OCI-LY7 (cell line): ENCODE data around the gene KCNN1. TPM values are rescaled to one million over a fixed set of nuclear protein-coding genes. Genes with fewer than 3 reads are reported as not detected.

Experiments
- BruUV-seq: library from RNA; stranded (reverse); fragments of 400-500 nt; replicated peaks from 2 replicates; lab custom pipeline; 2021; lab: Mats Ljungman, UMichigan
- CTCF ChIA-PET: fragments of 300-600 bp; sonication (Branson Sonifier 250); formaldehyde crosslinking; loops from one replicate; lab custom pipeline; 2022; ENCODE audit warnings: antibody characterized with exemption; ENCODE audit not compliant: unreplicated experiment; lab: Charles Lee
- POLR2A ChIA-PET: fragments of 300-600 bp; sonication (Branson Sonifier 250); formaldehyde crosslinking; loops from one replicate; lab custom pipeline; 2022; ENCODE audit warnings: antibody characterized with exemption; lab: Charles Lee
- DNase-seq: peaks from one replicate; pipeline ENCODE4 v3.0.0-alpha.2; 2015; ENCODE audit warnings: low spot score
- H2AFZ ChIP-seq: fragments of 200-600 bp; sonication (generic), shearing (Covaris generic); 2 replicates; pipeline ENCODE4 v1.6.1; 2014; ENCODE audit warnings: mild to moderate bottlenecking, antibody characterized with exemption, low read length, moderate library complexity
- H3K27ac ChIP-seq: fragments of 200-600 bp; sonication (generic); 2 replicates; pipeline ENCODE4 v1.5.1; 2014; ENCODE audit warnings: mixed run types, low read depth, mild to moderate bottlenecking, moderate library complexity, low read length, inconsistent platforms; ENCODE audit not compliant: poor library complexity, severe bottlenecking
- H3K36me3 ChIP-seq: fragments of 200-600 bp; sonication (generic); 2 replicates; pipeline ENCODE4 v1.6.1; 2014; ENCODE audit warnings: mild to moderate bottlenecking, antibody characterized with exemption, low read length, moderate library complexity, mixed read lengths; ENCODE audit not compliant: insufficient read depth
- H3K4me1 ChIP-seq: fragments of 200-600 bp; sonication (generic); 2 replicates; pipeline ENCODE4 v1.5.1; 2014; ENCODE audit warnings: mild to moderate bottlenecking, low read length; ENCODE audit not compliant: insufficient read depth, poor library complexity, severe bottlenecking
- H3K4me2 ChIP-seq: fragments of 200-600 bp; sonication (generic); 2 replicates; pipeline ENCODE4 v1.6.1; 2014; ENCODE audit warnings: mild to moderate bottlenecking, low read length
- H3K4me3 ChIP-seq: fragments of 200-600 bp; sonication (generic); 2 replicates; pipeline ENCODE4 v1.5.1; 2014; ENCODE audit warnings: mild to moderate bottlenecking, low read depth, low read length; ENCODE audit not compliant: poor library complexity, severe bottlenecking
- H3K79me2 ChIP-seq: fragments of 200-600 bp; sonication (generic); 2 replicates; pipeline ENCODE4 v1.6.1; 2016; ENCODE audit warnings: low read depth, mild to moderate bottlenecking, low read length, moderate library complexity, mixed read lengths; ENCODE audit not compliant: insufficient read depth
- H3K9me2 ChIP-seq: fragments of 200-600 bp; sonication (generic); 2 replicates; pipeline ENCODE4 v1.6.1; 2016; ENCODE audit warnings: mild to moderate bottlenecking, low read length, mixed read lengths; ENCODE audit not compliant: insufficient read depth
- H3K9me3 ChIP-seq: fragments of 200-600 bp; sonication (generic); 2 replicates; pipeline ENCODE4 v1.6.1; 2014; ENCODE audit warnings: mild to moderate bottlenecking, mixed run types, low read length, mixed read lengths
- H4K20me1 ChIP-seq: fragments of 200-600 bp; sonication (generic); 2 replicates; pipeline ENCODE4 v1.6.1; 2014; ENCODE audit warnings: mild to moderate bottlenecking, antibody characterized with exemption, low read length, moderate library complexity, mixed read lengths; ENCODE audit not compliant: insufficient read depth
- EZH2phosphoT487 ChIP-seq: fragments of 200-600 bp; sonication (generic); IDR thresholded peaks from 2 replicates; pipeline ENCODE4 v1.6.1; 2018; ENCODE audit warnings: low read depth, borderline replicate concordance, mild to moderate bottlenecking, mixed run types, antibody characterized with exemption, low read length, moderate library complexity, mixed read lengths
- intact Hi-C: fragments of 100-400 bp; cut with micrococcal nuclease; formaldehyde crosslinking; loops from one replicate; pipeline ENCODE4 v1.10.0; 2022; ENCODE audit not compliant: unreplicated experiment
- total RNA-seq, 2 experiments: library from RNA; depleted of rRNA in 1 of 2; stranded (reverse); fragments of >200 nt in 1 of 2; shearing (Covaris generic) in 1 of 2; gene quantifications; 2 replicates each; pipeline ENCODE4 v1.2.3, GENCODE V29; 2014 to 2022
- TF ChIP-seq, protein P1 (sequence below): fragments of 200-600 bp; sonication (generic); conservative IDR thresholded peaks from 2 replicates; pipeline ENCODE4 v1.5.1; 2014; ENCODE audit warnings: mild to moderate bottlenecking, antibody characterized with exemption, low read length, moderate library complexity, mixed read lengths

Gene KCNN1
- total RNA-seq, 2 experiments from 2014 or later, result 0.57 to 1.1 TPM

- Histone ChIP-seq H3K4me2 (no peak overlapping the region), H3K9me3 (no peaks in the 10 kb centered on the region), H3K9me2 (no peaks in the 10 kb centered on the region), H3K4me1 (peaks cover 10% of the 10 kb centered on the region), H3K4me3 (no peak overlapping the region), H3K27ac (no peak overlapping the region), H2AFZ (no peak overlapping the region), H3K79me2 (peaks cover 11% of the 10 kb centered on the region), H4K20me1 (no peaks in the 10 kb centered on the region), H3K36me3 (no peaks in the 10 kb centered on the region)
- BruUV-seq, result no TSS peak
- DNase-seq, result no peak
- TF ChIP-seq, protein P1, sequence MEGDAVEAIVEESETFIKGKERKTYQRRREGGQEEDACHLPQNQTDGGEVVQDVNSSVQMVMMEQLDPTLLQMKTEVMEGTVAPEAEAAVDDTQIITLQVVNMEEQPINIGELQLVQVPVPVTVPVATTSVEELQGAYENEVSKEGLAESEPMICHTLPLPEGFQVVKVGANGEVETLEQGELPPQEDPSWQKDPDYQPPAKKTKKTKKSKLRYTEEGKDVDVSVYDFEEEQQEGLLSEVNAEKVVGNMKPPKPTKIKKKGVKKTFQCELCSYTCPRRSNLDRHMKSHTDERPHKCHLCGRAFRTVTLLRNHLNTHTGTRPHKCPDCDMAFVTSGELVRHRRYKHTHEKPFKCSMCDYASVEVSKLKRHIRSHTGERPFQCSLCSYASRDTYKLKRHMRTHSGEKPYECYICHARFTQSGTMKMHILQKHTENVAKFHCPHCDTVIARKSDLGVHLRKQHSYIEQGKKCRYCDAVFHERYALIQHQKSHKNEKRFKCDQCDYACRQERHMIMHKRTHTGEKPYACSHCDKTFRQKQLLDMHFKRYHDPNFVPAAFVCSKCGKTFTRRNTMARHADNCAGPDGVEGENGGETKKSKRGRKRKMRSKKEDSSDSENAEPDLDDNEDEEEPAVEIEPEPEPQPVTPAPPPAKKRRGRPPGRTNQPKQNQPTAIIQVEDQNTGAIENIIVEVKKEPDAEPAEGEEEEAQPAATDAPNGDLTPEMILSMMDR, result no peak
- TF ChIP-seq EZH2phosphoT487, result no peak
- POLR2A ChIA-PET, result no interaction called here
- CTCF ChIA-PET, result no interaction called here
- intact Hi-C loops, result no loop called here
Measured at GRCh38 chr19:17929056-17929455, 37.9 kb upstream of the KCNN1 start.

GRCh38 chr19:17931532-17932191, 35.2 kb upstream of the KCNN1 start:
- H3K4me3 ChIP-seq, result peak overlapping the region; percentile 92
- no peak overlapping the region for H3K27ac ChIP-seq
- ChIA-PET POLR2A (interaction anchor here (0.6 to 1.4 kb wide), 3 partner anchors 16 to 72 kb away, joined by 3 to 15 read pairs (median 4); partner anchors contain the start of gene RPL18A), CTCF (interaction anchor here (1.0 kb wide), 1 partner anchor 157 kb away, joined by 3 read pairs; no protein-coding TSS in a partner anchor)
- peak overlapping the region; percentile 99 for H3K4me2 ChIP-seq
- peaks cover 14% of the 10 kb centered on the region for H3K4me1 ChIP-seq
- intact Hi-C loops, result loop anchor here (1.0 to 2.0 kb wide), 2 partner anchors 61 to 72 kb away; partner anchors contain the start of genes RPL18A and SLC5A5
- TF ChIP-seq, protein P1, result no peak
- no peak for TF ChIP-seq EZH2phosphoT487
- no peaks in the 10 kb centered on the region for H4K20me1 ChIP-seq
- peak overlapping the region; percentile 90 for H2AFZ ChIP-seq
- no peaks in the 10 kb centered on the region for H3K9me3 ChIP-seq
- no peak for DNase-seq
- no peaks in the 10 kb centered on the region for H3K36me3 ChIP-seq
- no TSS peak for BruUV-seq
- no peaks in the 10 kb centered on the region for H3K9me2 ChIP-seq
- peaks cover 17% of the 10 kb centered on the region for H3K79me2 ChIP-seq
